Hepatocyte (in vitro differentiated cells): ENCODE data around the gene UBE2Q2. TPM values are rescaled to one million over a fixed set of nuclear protein-coding genes. Genes with fewer than 3 reads are reported as not detected.

Experiments
- DNase-seq: peaks from one replicate; pipeline ENCODE4 v3.0.0-alpha.2; 2016; ENCODE audit warnings: low spot score
- H2AFZ ChIP-seq: fragments of 200-600 bp; sonication (generic); 2 replicates; pipeline ENCODE4 v1.6.0; 2016; ENCODE audit warnings: antibody characterized with exemption, mild to moderate bottlenecking
- H3K27ac ChIP-seq: fragments of 200-600 bp; sonication (generic); 2 replicates; pipeline ENCODE4 v1.5.1; 2016; ENCODE audit warnings: mild to moderate bottlenecking
- H3K27me3 ChIP-seq: fragments of 200-600 bp; sonication (generic); 2 replicates; pipeline ENCODE4 v1.6.1; 2016
- H3K36me3 ChIP-seq: fragments of 200-600 bp; sonication (generic); replicated peaks from 2 replicates; pipeline ENCODE4 v1.5.1; 2016; ENCODE audit warnings: low read depth; ENCODE audit not compliant: insufficient read depth
- H3K4me1 ChIP-seq: fragments of 200-600 bp; sonication (generic); 2 replicates; pipeline ENCODE4 v1.5.1; 2016; ENCODE audit warnings: mild to moderate bottlenecking, moderate library complexity; ENCODE audit not compliant: insufficient read depth
- H3K4me2 ChIP-seq: fragments of 200-600 bp; sonication (generic); 2 replicates; pipeline ENCODE4 v1.6.0; 2016
- H3K4me3 ChIP-seq: fragments of 200-600 bp; sonication (generic); 2 replicates; pipeline ENCODE4 v1.5.1; 2016; ENCODE audit warnings: mild to moderate bottlenecking
- H3K79me2 ChIP-seq: fragments of 200-600 bp; sonication (generic); 2 replicates; pipeline ENCODE4 v1.6.0; 2017; ENCODE audit warnings: mild to moderate bottlenecking
- H3K9me2 ChIP-seq: fragments of 200-600 bp; sonication (generic); replicated peaks from 2 replicates; pipeline ENCODE4 v1.6.0; 2017; ENCODE audit warnings: mild to moderate bottlenecking; ENCODE audit not compliant: insufficient read depth
- H3K9me3 ChIP-seq: fragments of 200-600 bp; sonication (generic); 2 replicates; pipeline ENCODE4 v1.5.1; 2016; ENCODE audit warnings: low read depth, mild to moderate bottlenecking
- H4K20me1 ChIP-seq: fragments of 200-600 bp; sonication (generic); 2 replicates; pipeline ENCODE4 v1.6.0; 2016; ENCODE audit warnings: mild to moderate bottlenecking; ENCODE audit not compliant: insufficient read depth, poor library complexity, severe bottlenecking
- CTCF ChIP-seq: fragments of 200-600 bp; sonication (generic); IDR thresholded peaks from 2 replicates; pipeline ENCODE4 v1.5.1; 2016; ENCODE audit warnings: antibody characterized with exemption, mild to moderate bottlenecking; ENCODE audit not compliant: poor library complexity
- EZH2 ChIP-seq: fragments of 200-600 bp; sonication (generic); IDR thresholded peaks from 2 replicates; pipeline ENCODE4 v1.6.1; 2016; ENCODE audit warnings: antibody characterized with exemption, mild to moderate bottlenecking, borderline replicate concordance
- EZH2phosphoT487 ChIP-seq: fragments of 200-600 bp; sonication (generic); IDR thresholded peaks from one replicate; pipeline ENCODE4 v1.6.1; 2018; ENCODE audit warnings: antibody characterized with exemption, mild to moderate bottlenecking, low read depth, moderate library complexity; ENCODE audit not compliant: unreplicated experiment, severe bottlenecking
- WGBS: methylation state at CpG from one replicate; pipeline ENCODE4 v1.1.6; 2016; ENCODE audit warnings: low lambda C conversion rate; ENCODE audit errors: missing lambda C conversion rate; 5-methylcytosine and 5-hydroxymethylcytosine counted together
- polyA plus RNA-seq: library from polyadenylated mRNA; unstranded; fragments of >200 nt; fragmentation: Nextera tagmentation; extraction: Ambion mirVana; gene quantifications from 2 replicates; pipeline ENCODE4 v1.2.1, GENCODE V29; 2016
- total RNA-seq: library from RNA; depleted of rRNA; stranded (reverse); fragments of >200 nt; gene quantifications from 2 replicates; pipeline ENCODE4 v1.2.3, GENCODE V29; 2014

The UBE2Q2 gene
- total and polyA plus RNA-seq, 2 experiments from 2014 or later = 30.7 to 50.9 TPM

- H3K4me1 ChIP-seq = no peaks in the 10 kb centered on the region
- no peaks in the 10 kb centered on the region for H4K20me1 ChIP-seq
- no peaks in the 10 kb centered on the region for H3K9me2 ChIP-seq
- no peak overlapping the region for H2AFZ ChIP-seq
- no peaks in the 10 kb centered on the region for H3K27me3 ChIP-seq
- WGBS = 96% methylated on average over 4 of the region's 4 CpGs
- H3K4me2 ChIP-seq = no peak overlapping the region
- H3K79me2 ChIP-seq = peaks cover 36% of the 10 kb centered on the region
- no peak for DNase-seq
- no peak overlapping the region for H3K27ac ChIP-seq
- TF ChIP-seq CTCF (no peak), EZH2phosphoT487 (no peak), EZH2 (no peak)
- H3K9me3 ChIP-seq = no peaks in the 10 kb centered on the region
- H3K4me3 ChIP-seq = no peak overlapping the region
- H3K36me3 ChIP-seq = no peaks in the 10 kb centered on the region
These were observed 80.5 kb downstream of the UBE2Q2 start for GRCh38 chr15:75923756-75924155.

GRCh38 chr15:75924576-75924975 is 81.3 kb downstream of the UBE2Q2 start:
- DNase-seq = peak; percentile 22

GRCh38 chr15:75925440-75925839 is 82.2 kb downstream of the UBE2Q2 start:
- H3K27me3 ChIP-seq = no peaks in the 10 kb centered on the region
- H2AFZ ChIP-seq = no peak overlapping the region
- H3K36me3 ChIP-seq = no peaks in the 10 kb centered on the region
- TF ChIP-seq CTCF = no peak
- TF ChIP-seq EZH2 = no peak
- no peak for TF ChIP-seq EZH2phosphoT487
- 90% methylated on average over 2 of the region's 2 CpGs for WGBS
- no peak overlapping the region for H3K4me3 ChIP-seq
- H3K79me2 ChIP-seq = peaks cover 31% of the 10 kb centered on the region
- H3K9me2 ChIP-seq = no peaks in the 10 kb centered on the region
- H3K27ac ChIP-seq = no peak overlapping the region
- no peaks in the 10 kb centered on the region for H4K20me1 ChIP-seq
- no peaks in the 10 kb centered on the region for H3K9me3 ChIP-seq
- no peak for DNase-seq
- no peaks in the 10 kb centered on the region for H3K4me1 ChIP-seq
- no peak overlapping the region for H3K4me2 ChIP-seq

More at GRCh38 chr15:75924576-75924975, 81.3 kb downstream of the UBE2Q2 start:
- TF ChIP-seq CTCF = no peak
- no peak for TF ChIP-seq EZH2
- no peak for TF ChIP-seq EZH2phosphoT487
- WGBS = 65% methylated on average over 1 of the region's 1 CpG
- Histone ChIP-seq H3K4me2 (no peak overlapping the region), H3K36me3 (no peaks in the 10 kb centered on the region), H3K4me3 (no peak overlapping the region), H4K20me1 (no peaks in the 10 kb centered on the region), H3K4me1 (no peaks in the 10 kb centered on the region), H3K79me2 (peaks cover 34% of the 10 kb centered on the region), H2AFZ (no peak overlapping the region), H3K9me2 (no peaks in the 10 kb centered on the region), H3K9me3 (no peaks in the 10 kb centered on the region), H3K27me3 (no peaks in the 10 kb centered on the region), H3K27ac (no peak overlapping the region)

- Histone ChIP-seq H4K20me1 (no peaks in the 10 kb centered on the region), H3K27ac (no peak overlapping the region), H3K9me2 (no peaks in the 10 kb centered on the region), H3K9me3 (no peaks in the 10 kb centered on the region), H3K27me3 (no peaks in the 10 kb centered on the region), H3K4me2 (no peak overlapping the region), H2AFZ (no peak overlapping the region), H3K36me3 (no peaks in the 10 kb centered on the region), H3K4me1 (no peaks in the 10 kb centered on the region), H3K4me3 (no peak overlapping the region), H3K79me2 (peaks cover 28% of the 10 kb centered on the region)
- 63% methylated on average over 3 of the region's 3 CpGs for WGBS
- no peak for TF ChIP-seq CTCF
- no peak for TF ChIP-seq EZH2
- TF ChIP-seq EZH2phosphoT487 = no peak
- DNase-seq = no peak
These were observed 83.7 kb downstream of the UBE2Q2 start for GRCh38 chr15:75926931-75927330.
